Dedifferentiated amniotic fluid mesenchymal stem cell (primary cell): ENCODE data around the gene DDX42.

ENCODE experiments used
- DNase-seq: peaks from one replicate; pipeline ENCODE4 v3.0.0-alpha.2; 2016; ENCODE audit errors: extremely low spot score

The DDX42 gene

GRCh38 chr17:63821804-63822203, 47.8 kb downstream of the DDX42 start:
- DNase-seq = no peak

- no peak for DNase-seq
These were observed 48.6 kb downstream of the DDX42 start for GRCh38 chr17:63822537-63822936.

- DNase-seq = no peak
These were observed 49.8 kb downstream of the DDX42 start for GRCh38 chr17:63823659-63824331.

GRCh38 chr17:63824362-63824761, 50.4 kb downstream of the DDX42 start:
- no peak for DNase-seq

GRCh38 chr17:63826468-63827001, 52.6 kb downstream of the DDX42 start:
- DNase-seq = no peak

GRCh38 chr17:63827002-63827800, 53.2 kb downstream of the DDX42 start, which contains the start of the genes FTSJ3 and PSMC5:
Gene FTSJ3 (minus strand): TSS chr17:63827663. CDS start chr17:63826902, 761 bp downstream.
Gene PSMC5 (plus strand): TSS chr17:63827431. CDS start chr17:63827491, 60 bp downstream.
- peak; percentile 94 for DNase-seq

- no peak for DNase-seq
These were observed 53.8 kb downstream of the DDX42 start for GRCh38 chr17:63827801-63828221.

GRCh38 chr17:63828936-63829335, 55.0 kb downstream of the DDX42 start:
- no peak for DNase-seq

- DNase-seq = no peak
These were observed 56.3 kb downstream of the DDX42 start for GRCh38 chr17:63830278-63830677.

GRCh38 chr17:63830904-63831491, 57.0 kb downstream of the DDX42 start:
- no peak for DNase-seq

- DNase-seq = no peak
These were observed 57.5 kb downstream of the DDX42 start for GRCh38 chr17:63831505-63831904.

- DNase-seq = no peak
These were observed 58.0 kb downstream of the DDX42 start for GRCh38 chr17:63832014-63832413.

GRCh38 chr17:63832455-63832854, 58.5 kb downstream of the DDX42 start:
- no peak for DNase-seq

GRCh38 chr17:63833026-63833740, 59.2 kb downstream of the DDX42 start:
- no peak for DNase-seq

GRCh38 chr17:63833741-63834373, 59.9 kb downstream of the DDX42 start:
- no peak for DNase-seq

- no peak for DNase-seq
These were observed 60.6 kb downstream of the DDX42 start for GRCh38 chr17:63834431-63835166.

GRCh38 chr17:63835167-63835720, 61.3 kb downstream of the DDX42 start:
- no peak for DNase-seq

- no peak for DNase-seq
These were observed 62.8 kb downstream of the DDX42 start for GRCh38 chr17:63836811-63837210.

- no peak for DNase-seq
These were observed 63.5 kb downstream of the DDX42 start for GRCh38 chr17:63837480-63837879.

- no peak for DNase-seq
These were observed 64.1 kb downstream of the DDX42 start for GRCh38 chr17:63837962-63838600.
